Keratinocyte (primary cell): ENCODE measurements around the gene DUSP2.

Experiments
- CTCF ChIP-seq, 3 experiments: IDR thresholded peaks in 1 of 3; conservative IDR thresholded peaks in 1 of 3; optimal IDR thresholded peaks in 1 of 3; 2 replicates in 2 of 3; 3 replicates in 1 of 3; pipeline versions ENCODE3 to v1.5.1; 2011; ENCODE audit warnings: low read length in 3 of 3, mild to moderate bottlenecking in 3 of 3, moderate library complexity in 2 of 3, control low read depth in 1 of 3, inconsistent platforms in 1 of 3; ENCODE audit not compliant: insufficient read depth in 2 of 3; ENCODE audit errors: extremely low read depth in 1 of 3
- EZH2 ChIP-seq: IDR thresholded peaks from one replicate; pipeline ENCODE4 v1.6.1; 2012; ENCODE audit warnings: inconsistent platforms, mild to moderate bottlenecking, low read length, moderate library complexity

GRCh38 chr2:96154506-96155380, 9.5 kb upstream of the DUSP2 start:
- TF ChIP-seq CTCF (optimal IDR thresholded peaks at IDR 0.05 in 1 of 3, IDR thresholded peaks at IDR 0.05 in 1 of 3, conservative IDR thresholded peaks at IDR 0.05 in 1 of 3; ENCODE audit: extremely low read depth in 1 of 3, insufficient read depth in 2 of 3, low read length in 3 of 3): no peak
- TF ChIP-seq EZH2: no peak
